Stimulated activated memory B cell treated with anti-CD40 and anti-IgM and Interleukin-4, amounts not matched to agents 10 μg/mL and 1 μg/mL and 100 μg/mL, for 72 hours (primary cell): ENCODE results near the gene CNTN5.

ENCODE experiments used
- ATAC-seq: fragments of 150-1000 bp; cut with Tn5 transposase; 2 replicates; pipeline ENCODE4 v1.10.0; 2021
- H3K27ac Mint-ChIP-seq: one replicate; pipeline ENCODE4 v1.8.0; 2022; ENCODE audit warnings: mild to moderate bottlenecking, mixed read lengths
- H3K27me3 Mint-ChIP-seq: one replicate; pipeline ENCODE4 v1.8.0; 2022; ENCODE audit warnings: mixed read lengths
- H3K36me3 Mint-ChIP-seq: one replicate; pipeline ENCODE4 v1.8.0; 2022; ENCODE audit warnings: mixed read lengths
- H3K4me1 Mint-ChIP-seq: one replicate; pipeline ENCODE4 v1.8.0; 2022; ENCODE audit warnings: mixed read lengths
- H3K4me3 Mint-ChIP-seq: one replicate; pipeline ENCODE4 v1.8.0; 2022; ENCODE audit warnings: mild to moderate bottlenecking, moderate library complexity, mixed read lengths
- H3K9me3 Mint-ChIP-seq: one replicate; pipeline ENCODE4 v1.8.0; 2022; ENCODE audit warnings: mixed read lengths

CNTN5 gene

GRCh38 chr11:100383357-100383865, 1362.7 kb downstream of the CNTN5 start:
- H3K27ac Mint-ChIP-seq = no peak overlapping the region
- H3K4me1 Mint-ChIP-seq = no peaks in the 10 kb centered on the region
- H3K9me3 Mint-ChIP-seq = peaks cover 6% of the 10 kb centered on the region
- no peak overlapping the region for H3K4me3 Mint-ChIP-seq
- ATAC-seq = no peak
- H3K36me3 Mint-ChIP-seq = no peaks in the 10 kb centered on the region
- no peaks in the 10 kb centered on the region for H3K27me3 Mint-ChIP-seq

- no peak overlapping the region for H3K27ac Mint-ChIP-seq
- no peak overlapping the region for H3K4me3 Mint-ChIP-seq
- no peaks in the 10 kb centered on the region for H3K36me3 Mint-ChIP-seq
- H3K27me3 Mint-ChIP-seq = no peaks in the 10 kb centered on the region
- H3K9me3 Mint-ChIP-seq = peaks cover 6% of the 10 kb centered on the region
- ATAC-seq = no peak
- H3K4me1 Mint-ChIP-seq = no peaks in the 10 kb centered on the region
Observed at GRCh38 chr11:100396266-100396665, 1375.5 kb downstream of the CNTN5 start.

- Mint-ChIP-seq H3K9me3 (peaks cover 7% of the 10 kb centered on the region), H3K4me3 (no peak overlapping the region), H3K27me3 (no peaks in the 10 kb centered on the region), H3K27ac (no peak overlapping the region), H3K36me3 (no peaks in the 10 kb centered on the region), H3K4me1 (no peaks in the 10 kb centered on the region)
- no peak for ATAC-seq
Observed at GRCh38 chr11:100397401-100397800, 1376.7 kb downstream of the CNTN5 start.

- Mint-ChIP-seq H3K4me3 (no peak overlapping the region), H3K27me3 (no peaks in the 10 kb centered on the region), H3K4me1 (no peaks in the 10 kb centered on the region), H3K36me3 (no peaks in the 10 kb centered on the region), H3K27ac (no peak overlapping the region), H3K9me3 (peaks cover 10% of the 10 kb centered on the region)
- ATAC-seq = no peak
Observed at GRCh38 chr11:100403816-100404215, 1383.1 kb downstream of the CNTN5 start.

GRCh38 chr11:100404907-100405306, 1384.2 kb downstream of the CNTN5 start:
- H3K4me3 Mint-ChIP-seq = no peak overlapping the region
- H3K27ac Mint-ChIP-seq = no peak overlapping the region
- ATAC-seq = no peak
- peaks cover 9% of the 10 kb centered on the region for H3K9me3 Mint-ChIP-seq
- no peaks in the 10 kb centered on the region for H3K36me3 Mint-ChIP-seq
- H3K27me3 Mint-ChIP-seq = no peaks in the 10 kb centered on the region
- H3K4me1 Mint-ChIP-seq = no peaks in the 10 kb centered on the region
